WTC11 (cell line): ENCODE data around the gene LRCH2. TPM values are rescaled to one million over a fixed set of nuclear protein-coding genes. Genes with fewer than 3 reads are reported as not detected.

Experiments used
- ATAC-seq: fragments of 200-7000 bp; cut with Tn5 transposase; 2 replicates; pipeline ENCODE4 v1.10.0; 2021; ENCODE audit warnings: mild to moderate bottlenecking, moderate library complexity
- CTCF ChIA-PET: fragments of 300-600 bp; sonication (Branson Sonifier 250); formaldehyde crosslinking; loops from one replicate; lab custom pipeline; 2021; ENCODE audit warnings: antibody characterized with exemption; lab: Charles Lee
- POLR2A ChIA-PET: fragments of 350-600 bp; sonication (Branson Sonifier 250); formaldehyde crosslinking; loops from one replicate; lab custom pipeline; 2021; ENCODE audit warnings: antibody characterized with exemption; lab: Charles Lee
- DNase-seq: peaks from one replicate; pipeline ENCODE4 v3.0.0; 2021; ENCODE audit warnings: low spot score
- H3K27ac Mint-ChIP-seq: 2 replicates; pipeline ENCODE4 v1.8.0; 2021; ENCODE audit warnings: mixed read lengths
- H3K27me3 Mint-ChIP-seq: 2 replicates; pipeline ENCODE4 v1.8.0; 2021; ENCODE audit warnings: low read depth, mild to moderate bottlenecking, moderate library complexity, mixed read lengths
- H3K36me3 Mint-ChIP-seq: 2 replicates; pipeline ENCODE4 v1.8.0; 2021; ENCODE audit warnings: mixed read lengths
- H3K4me1 Mint-ChIP-seq: 2 replicates; pipeline ENCODE4 v1.8.0; 2022; ENCODE audit warnings: mixed read lengths
- H3K4me3 Mint-ChIP-seq: 2 replicates; pipeline ENCODE4 v1.8.0; 2021; ENCODE audit warnings: mild to moderate bottlenecking, moderate library complexity, mixed read lengths
- H3K9me3 Mint-ChIP-seq: 2 replicates; pipeline ENCODE4 v1.8.0; 2021; ENCODE audit warnings: mixed read lengths
- ATF1 ChIP-seq: sonication (generic); formaldehyde crosslinking; IDR thresholded peaks from 2 replicates; pipeline ENCODE4 v1.8.1; 2023; ENCODE audit warnings: mild to moderate bottlenecking, moderate library complexity, missing genetic modification reagents
- CBFB ChIP-seq: sonication (generic); formaldehyde crosslinking; IDR thresholded peaks from 2 replicates; pipeline ENCODE4 v1.8.1; 2022; ENCODE audit warnings: mild to moderate bottlenecking, low read depth, missing genetic modification reagents
- FOXJ3 ChIP-seq: sonication (generic); formaldehyde crosslinking; IDR thresholded peaks from 2 replicates; pipeline ENCODE4 v1.9.0; 2021; ENCODE audit warnings: missing genetic modification reagents, mild to moderate bottlenecking, borderline replicate concordance
- GABPB1 ChIP-seq: sonication (generic); formaldehyde crosslinking; IDR thresholded peaks from 2 replicates; pipeline ENCODE4 v1.8.1; 2023; ENCODE audit warnings: mild to moderate bottlenecking, missing genetic modification reagents
- IRF2 ChIP-seq: sonication (generic); formaldehyde crosslinking; IDR thresholded peaks from 2 replicates; pipeline ENCODE4 v1.8.0; 2022; ENCODE audit warnings: low read depth, missing genetic modification reagents, borderline replicate concordance
- NFATC4 ChIP-seq: fragments of 250-450 bp; sonication (Bioruptor Pico); IDR thresholded peaks from 2 replicates; pipeline ENCODE4 v1.9.0; 2021; ENCODE audit warnings: mild to moderate bottlenecking
- SOX15 ChIP-seq: fragments of 250-450 bp; sonication (Bioruptor Pico); IDR thresholded peaks from 2 replicates; pipeline ENCODE4 v1.9.0; 2021; ENCODE audit warnings: mild to moderate bottlenecking
- TCF7 ChIP-seq: sonication (generic); formaldehyde crosslinking; IDR thresholded peaks from 2 replicates; pipeline ENCODE4 v1.8.0; 2022; ENCODE audit warnings: mild to moderate bottlenecking, low read depth, missing genetic modification reagents, moderate library complexity
- TEAD4 ChIP-seq: sonication (generic); formaldehyde crosslinking; IDR thresholded peaks from 2 replicates; pipeline ENCODE4 v1.8.0; 2022; ENCODE audit warnings: mild to moderate bottlenecking, missing genetic modification reagents
- ZNF121 ChIP-seq: sonication (generic); formaldehyde crosslinking; IDR thresholded peaks from 2 replicates; pipeline ENCODE4 v1.8.0; 2023; ENCODE audit warnings: missing genetic modification reagents
- ZNF138 ChIP-seq: sonication (generic); formaldehyde crosslinking; conservative IDR thresholded peaks from 2 replicates; pipeline ENCODE4 v1.8.1; 2022; ENCODE audit warnings: mild to moderate bottlenecking, moderate library complexity, missing genetic modification reagents
- ZNF416 ChIP-seq: fragments of 250-450 bp; sonication (Bioruptor Pico); IDR thresholded peaks from 2 replicates; pipeline ENCODE4 v1.9.0; 2021; ENCODE audit warnings: mild to moderate bottlenecking, inconsistent platforms
- total RNA-seq: library from RNA; stranded (reverse); gene quantifications from 3 replicates; pipeline ENCODE4 v1.2.3, GENCODE V29; 2021
- TF ChIP-seq, protein P1 (sequence below): sonication (generic); formaldehyde crosslinking; IDR thresholded peaks from 2 replicates; pipeline ENCODE4 v1.8.0; 2022; ENCODE audit warnings: mild to moderate bottlenecking, missing genetic modification reagents
- TF ChIP-seq, protein P2 (sequence below): sonication (generic); formaldehyde crosslinking; IDR thresholded peaks from 2 replicates; pipeline ENCODE4 v1.8.1; 2022; ENCODE audit warnings: low read depth, missing genetic modification reagents, borderline replicate concordance
- TF ChIP-seq, protein P3 (sequence below): sonication (generic); formaldehyde crosslinking; IDR thresholded peaks from 2 replicates; pipeline ENCODE4 v1.8.1; 2022; ENCODE audit warnings: low read depth, mild to moderate bottlenecking, moderate library complexity, missing genetic modification reagents, borderline replicate concordance
- TF ChIP-seq, protein P4 (sequence below): sonication (generic); formaldehyde crosslinking; IDR thresholded peaks from 2 replicates; pipeline ENCODE4 v1.8.0; 2023; ENCODE audit warnings: missing genetic modification reagents, mild to moderate bottlenecking, borderline replicate concordance
- TF ChIP-seq, protein P5 (sequence below): sonication (generic); formaldehyde crosslinking; IDR thresholded peaks from 2 replicates; pipeline ENCODE4 v1.8.1; 2023; ENCODE audit warnings: mild to moderate bottlenecking, missing genetic modification reagents, borderline replicate concordance
- TF ChIP-seq, protein P6 (sequence below): sonication (generic); formaldehyde crosslinking; IDR thresholded peaks from 2 replicates; pipeline ENCODE4 v1.8.0; 2022; ENCODE audit warnings: mild to moderate bottlenecking, missing genetic modification reagents
- TF ChIP-seq, protein P7 (sequence below): sonication (generic); formaldehyde crosslinking; IDR thresholded peaks from 2 replicates; pipeline ENCODE4 v1.8.0; 2023; ENCODE audit warnings: mild to moderate bottlenecking, missing genetic modification reagents

LRCH2 gene
- total RNA-seq, 1 experiment from 2014 or later: 3.8 TPM

DNA sequence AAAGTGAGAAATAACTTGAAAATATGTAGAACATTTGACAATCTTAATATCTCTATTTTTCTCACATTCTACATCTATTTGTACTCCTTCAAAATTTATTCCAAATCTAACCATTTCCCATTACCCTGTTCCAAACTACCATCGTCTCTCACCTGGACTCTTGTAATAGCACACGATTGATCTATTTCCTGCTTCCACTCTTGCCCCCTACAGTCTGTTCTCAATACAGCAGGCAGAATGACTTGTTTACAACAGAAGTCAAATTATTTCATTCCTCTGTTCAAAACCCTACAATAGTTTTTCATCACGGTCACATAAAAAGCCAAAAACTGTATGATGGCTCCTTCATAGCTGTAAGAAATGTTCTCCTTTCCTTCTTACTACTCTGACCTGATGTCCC lies 34.5 kb upstream of the LRCH2 start (continued):
- TF ChIP-seq ZNF416 (CRISPR knock-in tag) (no peak), TCF7 (CRISPR knock-in tag) (no peak), SOX15 (CRISPR knock-in tag) (no peak)
- TF ChIP-seq, protein P1, sequence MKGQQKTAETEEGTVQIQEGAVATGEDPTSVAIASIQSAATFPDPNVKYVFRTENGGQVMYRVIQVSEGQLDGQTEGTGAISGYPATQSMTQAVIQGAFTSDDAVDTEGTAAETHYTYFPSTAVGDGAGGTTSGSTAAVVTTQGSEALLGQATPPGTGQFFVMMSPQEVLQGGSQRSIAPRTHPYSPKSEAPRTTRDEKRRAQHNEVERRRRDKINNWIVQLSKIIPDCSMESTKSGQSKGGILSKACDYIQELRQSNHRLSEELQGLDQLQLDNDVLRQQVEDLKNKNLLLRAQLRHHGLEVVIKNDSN (CRISPR knock-in tag): no peak
- TF ChIP-seq, all 79 proteins: peak for 0

DNA sequence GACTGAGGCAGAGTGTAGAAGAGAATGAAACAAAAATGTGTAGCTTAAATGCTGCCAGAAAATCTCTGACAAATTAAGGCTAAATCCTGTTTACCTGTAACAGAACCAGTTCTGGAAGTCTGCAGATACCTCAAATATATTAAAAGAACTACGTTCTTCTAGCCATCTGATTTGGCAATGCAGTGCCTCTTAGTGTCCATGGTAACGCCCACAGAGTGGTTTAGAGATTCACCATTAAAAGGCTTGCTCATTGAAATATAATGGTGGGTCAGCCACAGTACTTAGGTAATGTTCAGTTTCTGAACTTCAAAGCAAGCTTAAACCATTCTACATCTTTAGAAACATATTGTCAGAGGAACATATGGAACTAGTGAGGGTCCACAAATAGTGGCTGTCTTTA lies 32.4 kb upstream of the LRCH2 start:
- CTCF ChIA-PET: no interaction called here
- ATAC-seq: no peak
- H3K36me3 Mint-ChIP-seq: no peaks in the 10 kb centered on the region
- TF ChIP-seq, protein P2, sequence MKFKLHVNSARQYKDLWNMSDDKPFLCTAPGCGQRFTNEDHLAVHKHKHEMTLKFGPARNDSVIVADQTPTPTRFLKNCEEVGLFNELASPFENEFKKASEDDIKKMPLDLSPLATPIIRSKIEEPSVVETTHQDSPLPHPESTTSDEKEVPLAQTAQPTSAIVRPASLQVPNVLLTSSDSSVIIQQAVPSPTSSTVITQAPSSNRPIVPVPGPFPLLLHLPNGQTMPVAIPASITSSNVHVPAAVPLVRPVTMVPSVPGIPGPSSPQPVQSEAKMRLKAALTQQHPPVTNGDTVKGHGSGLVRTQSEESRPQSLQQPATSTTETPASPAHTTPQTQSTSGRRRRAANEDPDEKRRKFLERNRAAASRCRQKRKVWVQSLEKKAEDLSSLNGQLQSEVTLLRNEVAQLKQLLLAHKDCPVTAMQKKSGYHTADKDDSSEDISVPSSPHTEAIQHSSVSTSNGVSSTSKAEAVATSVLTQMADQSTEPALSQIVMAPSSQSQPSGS (CRISPR knock-in tag): no peak
- TF ChIP-seq, protein P3, sequence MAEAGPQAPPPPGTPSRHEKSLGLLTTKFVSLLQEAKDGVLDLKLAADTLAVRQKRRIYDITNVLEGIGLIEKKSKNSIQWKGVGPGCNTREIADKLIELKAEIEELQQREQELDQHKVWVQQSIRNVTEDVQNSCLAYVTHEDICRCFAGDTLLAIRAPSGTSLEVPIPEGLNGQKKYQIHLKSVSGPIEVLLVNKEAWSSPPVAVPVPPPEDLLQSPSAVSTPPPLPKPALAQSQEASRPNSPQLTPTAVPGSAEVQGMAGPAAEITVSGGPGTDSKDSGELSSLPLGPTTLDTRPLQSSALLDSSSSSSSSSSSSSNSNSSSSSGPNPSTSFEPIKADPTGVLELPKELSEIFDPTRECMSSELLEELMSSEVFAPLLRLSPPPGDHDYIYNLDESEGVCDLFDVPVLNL (CRISPR knock-in tag): no peak
- TF ChIP-seq CBFB (CRISPR knock-in tag) (no peak), ZNF138 (CRISPR knock-in tag) (no peak), GABPB1 (CRISPR knock-in tag) (no peak)
- H3K4me1 Mint-ChIP-seq: peaks cover 10% of the 10 kb centered on the region; the same call in 1 of the 2 replicates
- H3K27ac Mint-ChIP-seq: no peak overlapping the region
- no peaks in the 10 kb centered on the region for H3K9me3 Mint-ChIP-seq
- DNase-seq: no peak
- H3K27me3 Mint-ChIP-seq: peaks cover 5% of the 10 kb centered on the region; the same call in 1 of the 2 replicates
- no peak overlapping the region for H3K4me3 Mint-ChIP-seq
- POLR2A ChIA-PET: no interaction called here

DNA sequence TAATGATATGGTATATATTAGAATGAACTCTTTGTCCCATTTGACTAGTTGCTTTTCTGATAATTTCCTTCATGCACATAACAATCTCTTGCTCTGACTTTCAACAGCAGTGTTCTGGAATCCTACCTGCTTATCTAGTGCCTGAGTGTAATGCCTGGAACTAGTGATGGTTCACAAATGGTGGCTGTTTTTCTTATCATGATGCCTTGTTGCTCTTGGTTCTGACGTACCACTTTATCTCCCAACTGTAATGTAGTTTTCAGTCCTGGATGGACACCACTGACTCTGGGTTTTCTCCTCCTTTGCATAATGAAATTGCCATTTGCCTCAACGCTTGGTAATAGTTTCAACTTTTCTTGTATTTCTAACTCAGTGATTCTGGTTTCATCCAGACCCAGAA lies 30.1 kb upstream of the LRCH2 start:
- H3K9me3 Mint-ChIP-seq: no peaks in the 10 kb centered on the region
- DNase-seq (no peak), ATAC-seq (no peak)
- CTCF ChIA-PET: no interaction called here
- H3K36me3 Mint-ChIP-seq: no peaks in the 10 kb centered on the region
- peaks cover 10% of the 10 kb centered on the region; the same call in 1 of the 2 replicates for H3K4me1 Mint-ChIP-seq
- H3K4me3 Mint-ChIP-seq: no peak overlapping the region
- H3K27me3 Mint-ChIP-seq: peaks cover 6% of the 10 kb centered on the region
- POLR2A ChIA-PET: no interaction called here
- H3K27ac Mint-ChIP-seq: no peak overlapping the region
- no peak for TF ChIP-seq CBFB (CRISPR knock-in tag)
- TF ChIP-seq, protein P4, sequence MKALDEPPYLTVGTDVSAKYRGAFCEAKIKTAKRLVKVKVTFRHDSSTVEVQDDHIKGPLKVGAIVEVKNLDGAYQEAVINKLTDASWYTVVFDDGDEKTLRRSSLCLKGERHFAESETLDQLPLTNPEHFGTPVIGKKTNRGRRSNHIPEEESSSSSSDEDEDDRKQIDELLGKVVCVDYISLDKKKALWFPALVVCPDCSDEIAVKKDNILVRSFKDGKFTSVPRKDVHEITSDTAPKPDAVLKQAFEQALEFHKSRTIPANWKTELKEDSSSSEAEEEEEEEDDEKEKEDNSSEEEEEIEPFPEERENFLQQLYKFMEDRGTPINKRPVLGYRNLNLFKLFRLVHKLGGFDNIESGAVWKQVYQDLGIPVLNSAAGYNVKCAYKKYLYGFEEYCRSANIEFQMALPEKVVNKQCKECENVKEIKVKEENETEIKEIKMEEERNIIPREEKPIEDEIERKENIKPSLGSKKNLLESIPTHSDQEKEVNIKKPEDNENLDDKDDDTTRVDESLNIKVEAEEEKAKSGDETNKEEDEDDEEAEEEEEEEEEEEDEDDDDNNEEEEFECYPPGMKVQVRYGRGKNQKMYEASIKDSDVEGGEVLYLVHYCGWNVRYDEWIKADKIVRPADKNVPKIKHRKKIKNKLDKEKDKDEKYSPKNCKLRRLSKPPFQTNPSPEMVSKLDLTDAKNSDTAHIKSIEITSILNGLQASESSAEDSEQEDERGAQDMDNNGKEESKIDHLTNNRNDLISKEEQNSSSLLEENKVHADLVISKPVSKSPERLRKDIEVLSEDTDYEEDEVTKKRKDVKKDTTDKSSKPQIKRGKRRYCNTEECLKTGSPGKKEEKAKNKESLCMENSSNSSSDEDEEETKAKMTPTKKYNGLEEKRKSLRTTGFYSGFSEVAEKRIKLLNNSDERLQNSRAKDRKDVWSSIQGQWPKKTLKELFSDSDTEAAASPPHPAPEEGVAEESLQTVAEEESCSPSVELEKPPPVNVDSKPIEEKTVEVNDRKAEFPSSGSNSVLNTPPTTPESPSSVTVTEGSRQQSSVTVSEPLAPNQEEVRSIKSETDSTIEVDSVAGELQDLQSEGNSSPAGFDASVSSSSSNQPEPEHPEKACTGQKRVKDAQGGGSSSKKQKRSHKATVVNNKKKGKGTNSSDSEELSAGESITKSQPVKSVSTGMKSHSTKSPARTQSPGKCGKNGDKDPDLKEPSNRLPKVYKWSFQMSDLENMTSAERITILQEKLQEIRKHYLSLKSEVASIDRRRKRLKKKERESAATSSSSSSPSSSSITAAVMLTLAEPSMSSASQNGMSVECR (CRISPR knock-in tag): no peak
- TF ChIP-seq, protein P5, sequence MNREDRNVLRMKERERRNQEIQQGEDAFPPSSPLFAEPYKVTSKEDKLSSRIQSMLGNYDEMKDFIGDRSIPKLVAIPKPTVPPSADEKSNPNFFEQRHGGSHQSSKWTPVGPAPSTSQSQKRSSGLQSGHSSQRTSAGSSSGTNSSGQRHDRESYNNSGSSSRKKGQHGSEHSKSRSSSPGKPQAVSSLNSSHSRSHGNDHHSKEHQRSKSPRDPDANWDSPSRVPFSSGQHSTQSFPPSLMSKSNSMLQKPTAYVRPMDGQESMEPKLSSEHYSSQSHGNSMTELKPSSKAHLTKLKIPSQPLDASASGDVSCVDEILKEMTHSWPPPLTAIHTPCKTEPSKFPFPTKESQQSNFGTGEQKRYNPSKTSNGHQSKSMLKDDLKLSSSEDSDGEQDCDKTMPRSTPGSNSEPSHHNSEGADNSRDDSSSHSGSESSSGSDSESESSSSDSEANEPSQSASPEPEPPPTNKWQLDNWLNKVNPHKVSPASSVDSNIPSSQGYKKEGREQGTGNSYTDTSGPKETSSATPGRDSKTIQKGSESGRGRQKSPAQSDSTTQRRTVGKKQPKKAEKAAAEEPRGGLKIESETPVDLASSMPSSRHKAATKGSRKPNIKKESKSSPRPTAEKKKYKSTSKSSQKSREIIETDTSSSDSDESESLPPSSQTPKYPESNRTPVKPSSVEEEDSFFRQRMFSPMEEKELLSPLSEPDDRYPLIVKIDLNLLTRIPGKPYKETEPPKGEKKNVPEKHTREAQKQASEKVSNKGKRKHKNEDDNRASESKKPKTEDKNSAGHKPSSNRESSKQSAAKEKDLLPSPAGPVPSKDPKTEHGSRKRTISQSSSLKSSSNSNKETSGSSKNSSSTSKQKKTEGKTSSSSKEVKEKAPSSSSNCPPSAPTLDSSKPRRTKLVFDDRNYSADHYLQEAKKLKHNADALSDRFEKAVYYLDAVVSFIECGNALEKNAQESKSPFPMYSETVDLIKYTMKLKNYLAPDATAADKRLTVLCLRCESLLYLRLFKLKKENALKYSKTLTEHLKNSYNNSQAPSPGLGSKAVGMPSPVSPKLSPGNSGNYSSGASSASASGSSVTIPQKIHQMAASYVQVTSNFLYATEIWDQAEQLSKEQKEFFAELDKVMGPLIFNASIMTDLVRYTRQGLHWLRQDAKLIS (CRISPR knock-in tag): no peak
- TF ChIP-seq NFATC4 (CRISPR knock-in tag): no peak
- no peak for TF ChIP-seq IRF2 (CRISPR knock-in tag)
- TF ChIP-seq TEAD4: no peak
- no peak for TF ChIP-seq ZNF121 (CRISPR knock-in tag)
- TF ChIP-seq FOXJ3 (CRISPR knock-in tag): no peak
- TF ChIP-seq, protein P6, sequence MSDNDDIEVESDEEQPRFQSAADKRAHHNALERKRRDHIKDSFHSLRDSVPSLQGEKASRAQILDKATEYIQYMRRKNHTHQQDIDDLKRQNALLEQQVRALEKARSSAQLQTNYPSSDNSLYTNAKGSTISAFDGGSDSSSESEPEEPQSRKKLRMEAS: no peak
- TF ChIP-seq ATF1 (CRISPR knock-in tag): no peak
- TF ChIP-seq ZNF416 (CRISPR knock-in tag): no peak
- TF ChIP-seq, protein P7, sequence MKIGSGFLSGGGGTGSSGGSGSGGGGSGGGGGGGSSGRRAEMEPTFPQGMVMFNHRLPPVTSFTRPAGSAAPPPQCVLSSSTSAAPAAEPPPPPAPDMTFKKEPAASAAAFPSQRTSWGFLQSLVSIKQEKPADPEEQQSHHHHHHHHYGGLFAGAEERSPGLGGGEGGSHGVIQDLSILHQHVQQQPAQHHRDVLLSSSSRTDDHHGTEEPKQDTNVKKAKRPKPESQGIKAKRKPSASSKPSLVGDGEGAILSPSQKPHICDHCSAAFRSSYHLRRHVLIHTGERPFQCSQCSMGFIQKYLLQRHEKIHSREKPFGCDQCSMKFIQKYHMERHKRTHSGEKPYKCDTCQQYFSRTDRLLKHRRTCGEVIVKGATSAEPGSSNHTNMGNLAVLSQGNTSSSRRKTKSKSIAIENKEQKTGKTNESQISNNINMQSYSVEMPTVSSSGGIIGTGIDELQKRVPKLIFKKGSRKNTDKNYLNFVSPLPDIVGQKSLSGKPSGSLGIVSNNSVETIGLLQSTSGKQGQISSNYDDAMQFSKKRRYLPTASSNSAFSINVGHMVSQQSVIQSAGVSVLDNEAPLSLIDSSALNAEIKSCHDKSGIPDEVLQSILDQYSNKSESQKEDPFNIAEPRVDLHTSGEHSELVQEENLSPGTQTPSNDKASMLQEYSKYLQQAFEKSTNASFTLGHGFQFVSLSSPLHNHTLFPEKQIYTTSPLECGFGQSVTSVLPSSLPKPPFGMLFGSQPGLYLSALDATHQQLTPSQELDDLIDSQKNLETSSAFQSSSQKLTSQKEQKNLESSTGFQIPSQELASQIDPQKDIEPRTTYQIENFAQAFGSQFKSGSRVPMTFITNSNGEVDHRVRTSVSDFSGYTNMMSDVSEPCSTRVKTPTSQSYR (CRISPR knock-in tag): no peak
